Uterus (tissue), 2 donors: Measurements from ENCODE around the gene UHRF2.

Source experiments
- POLR2A ChIP-seq, 2 donors: fragments of 450-650 bp; IDR thresholded peaks; one replicate each; pipeline ENCODE4 v1.6.1; 2016; ENCODE audit warnings: antibody characterized with exemption in 2 of 2, mild to moderate bottlenecking in 1 of 2, moderate library complexity in 1 of 2
- TF ChIP-seq, protein P1 (sequence below), 4 experiments: fragments of 200-600 bp in 2 of 4; fragments of 450-650 bp in 2 of 4; sonication (generic) in 2 of 4; IDR thresholded peaks; one replicate each; pipeline ENCODE4 v1.5.1; 2016 to 2019; ENCODE audit warnings: antibody characterized with exemption in 4 of 4, mild to moderate bottlenecking in 2 of 4, moderate library complexity in 1 of 4

DNA sequence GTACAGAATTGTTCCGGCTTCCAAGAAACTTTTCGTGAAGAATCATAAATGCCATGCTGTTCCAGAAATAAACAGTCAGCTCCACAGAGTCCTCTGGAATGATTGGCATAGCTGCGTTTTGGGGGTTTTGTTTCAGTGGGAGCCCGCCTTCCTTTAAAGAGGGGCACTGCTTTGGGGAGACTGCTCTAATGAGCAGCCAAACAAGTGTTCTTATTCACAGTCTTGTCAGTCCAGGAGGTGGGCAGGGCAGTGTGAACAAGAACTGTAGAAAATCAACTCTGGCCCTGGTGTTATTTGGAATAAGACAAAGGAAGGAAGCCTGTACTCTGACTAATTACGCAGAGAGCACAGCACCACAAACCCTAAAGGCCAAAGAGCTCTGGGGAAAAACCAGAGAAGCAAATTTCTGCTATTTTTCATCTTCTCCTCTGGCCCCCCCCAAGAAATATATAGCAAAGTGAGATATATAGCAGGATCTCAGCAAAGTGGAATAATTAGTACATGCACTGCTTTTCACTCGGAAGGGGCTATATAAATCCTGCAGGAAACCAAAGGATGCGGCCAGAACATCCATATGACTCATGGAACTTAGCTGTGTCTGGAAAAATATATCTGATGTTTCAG, 139.6 kb downstream of the UHRF2 start:
- TF ChIP-seq, protein P1, sequence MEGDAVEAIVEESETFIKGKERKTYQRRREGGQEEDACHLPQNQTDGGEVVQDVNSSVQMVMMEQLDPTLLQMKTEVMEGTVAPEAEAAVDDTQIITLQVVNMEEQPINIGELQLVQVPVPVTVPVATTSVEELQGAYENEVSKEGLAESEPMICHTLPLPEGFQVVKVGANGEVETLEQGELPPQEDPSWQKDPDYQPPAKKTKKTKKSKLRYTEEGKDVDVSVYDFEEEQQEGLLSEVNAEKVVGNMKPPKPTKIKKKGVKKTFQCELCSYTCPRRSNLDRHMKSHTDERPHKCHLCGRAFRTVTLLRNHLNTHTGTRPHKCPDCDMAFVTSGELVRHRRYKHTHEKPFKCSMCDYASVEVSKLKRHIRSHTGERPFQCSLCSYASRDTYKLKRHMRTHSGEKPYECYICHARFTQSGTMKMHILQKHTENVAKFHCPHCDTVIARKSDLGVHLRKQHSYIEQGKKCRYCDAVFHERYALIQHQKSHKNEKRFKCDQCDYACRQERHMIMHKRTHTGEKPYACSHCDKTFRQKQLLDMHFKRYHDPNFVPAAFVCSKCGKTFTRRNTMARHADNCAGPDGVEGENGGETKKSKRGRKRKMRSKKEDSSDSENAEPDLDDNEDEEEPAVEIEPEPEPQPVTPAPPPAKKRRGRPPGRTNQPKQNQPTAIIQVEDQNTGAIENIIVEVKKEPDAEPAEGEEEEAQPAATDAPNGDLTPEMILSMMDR (IDR thresholded peaks at IDR 0.05), result no peak
- TF ChIP-seq POLR2A (IDR thresholded peaks at IDR 0.05), result no peak
